Measurements from ENCODE around the gene MXRA8.

The MXRA8 gene

DNA sequence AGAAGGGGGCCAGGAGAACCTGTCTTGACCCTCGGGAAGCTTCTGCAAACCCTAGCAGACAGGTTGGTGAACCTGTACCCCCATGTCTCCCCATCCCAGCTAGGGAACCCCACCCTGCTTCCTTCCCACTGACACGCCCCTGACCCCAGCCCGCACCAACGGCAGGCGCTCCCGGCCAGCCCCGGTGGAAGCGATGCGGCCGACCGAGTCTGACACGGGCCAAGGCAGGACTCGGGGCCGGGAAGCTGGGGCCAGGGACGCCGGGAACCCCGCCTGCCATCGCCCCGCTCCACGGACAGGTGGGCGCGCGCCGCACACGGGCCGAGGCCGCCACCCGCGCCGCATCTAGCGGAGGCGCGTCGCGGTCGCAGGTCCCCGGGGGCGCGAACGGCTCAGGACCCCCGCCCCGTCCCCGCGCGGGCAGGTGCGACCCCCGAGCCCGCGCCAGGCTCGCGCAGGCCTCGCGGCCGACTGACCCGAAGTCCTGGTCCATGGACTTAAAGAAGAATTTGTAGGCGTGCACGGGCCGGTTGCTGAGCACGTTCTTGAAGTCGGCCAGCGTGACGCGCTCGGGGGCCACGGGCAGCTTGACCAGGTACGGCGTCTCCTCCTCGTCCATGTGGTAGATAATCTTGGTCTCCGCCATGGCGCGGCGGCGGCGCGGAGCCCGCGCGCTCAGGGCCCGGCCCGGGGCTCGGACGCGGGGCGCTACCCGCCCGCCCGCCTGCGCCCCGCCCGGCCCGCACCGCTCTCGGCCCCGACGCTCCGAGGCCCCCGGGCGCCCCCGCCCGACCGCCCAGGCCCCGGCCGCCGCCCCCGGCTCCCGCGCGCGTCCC, 9.7 kb downstream of the MXRA8 start:
- DNase-seq, result no peak

DNA sequence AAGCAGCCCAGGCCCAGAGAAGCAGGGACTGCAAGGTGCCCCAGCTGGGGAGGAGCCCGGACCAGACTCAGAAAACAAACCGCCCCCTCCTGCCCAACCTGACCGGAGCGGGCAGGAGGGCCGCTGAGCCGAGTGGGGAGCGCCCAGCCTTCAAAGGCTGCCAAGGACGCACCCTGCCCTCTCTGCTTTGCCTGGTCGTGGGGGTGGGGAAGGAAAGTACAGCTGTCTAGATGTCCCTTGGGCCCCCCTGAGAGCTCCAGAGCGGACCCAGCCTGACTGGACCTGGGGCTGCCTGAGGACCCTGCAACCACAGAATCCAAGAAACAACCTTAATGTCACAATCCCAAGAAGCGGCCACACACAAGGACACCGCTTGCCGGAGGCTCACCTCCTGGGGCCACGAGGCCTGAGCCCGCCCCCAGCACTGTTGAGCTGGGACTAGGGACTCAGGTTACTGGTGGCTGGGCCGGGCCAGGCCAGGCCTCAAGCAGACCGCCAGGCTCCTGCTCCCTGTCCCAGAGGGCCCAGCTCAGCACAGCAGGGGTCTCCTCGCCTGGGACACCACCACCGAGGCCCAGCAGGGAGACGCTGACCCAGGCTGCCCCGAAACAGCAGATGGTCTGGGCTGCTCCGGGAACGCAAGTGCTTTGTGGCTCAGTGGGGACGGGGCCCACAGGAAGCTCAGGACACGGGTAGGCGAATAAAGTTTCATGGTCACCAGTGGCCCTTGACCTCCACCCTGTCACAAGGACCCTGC, 10.5 kb downstream of the MXRA8 start:
- DNase-seq, result no peak

DNA sequence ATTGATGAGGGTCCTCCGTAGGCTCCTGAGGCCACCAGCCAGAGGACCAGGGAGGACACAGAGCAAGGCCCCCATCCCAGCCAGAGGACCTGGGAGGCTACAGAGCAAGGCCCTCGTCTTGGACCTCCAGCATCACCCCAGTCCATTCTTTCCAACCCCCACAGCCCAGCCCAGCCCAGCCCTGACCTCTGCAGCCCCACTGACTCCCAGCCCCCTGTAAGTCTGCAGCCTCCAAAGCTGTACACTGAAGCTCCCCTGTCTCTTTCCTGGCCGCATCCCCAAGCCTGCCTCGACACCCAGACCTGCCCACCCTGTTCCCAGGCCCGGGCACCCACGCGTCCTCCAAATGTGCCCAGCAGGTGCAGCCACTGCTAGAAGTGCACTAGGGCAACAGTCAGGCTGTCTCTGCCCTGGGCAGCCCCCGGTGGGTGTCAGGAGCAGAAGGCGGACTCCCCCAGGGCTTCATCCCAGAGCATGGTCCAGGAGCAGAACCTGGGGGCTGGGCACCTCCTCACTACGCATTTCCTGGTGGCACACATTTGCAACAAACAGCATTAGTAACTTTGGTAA, 11.2 kb downstream of the MXRA8 start:
- DNase-seq, result no peak

DNA sequence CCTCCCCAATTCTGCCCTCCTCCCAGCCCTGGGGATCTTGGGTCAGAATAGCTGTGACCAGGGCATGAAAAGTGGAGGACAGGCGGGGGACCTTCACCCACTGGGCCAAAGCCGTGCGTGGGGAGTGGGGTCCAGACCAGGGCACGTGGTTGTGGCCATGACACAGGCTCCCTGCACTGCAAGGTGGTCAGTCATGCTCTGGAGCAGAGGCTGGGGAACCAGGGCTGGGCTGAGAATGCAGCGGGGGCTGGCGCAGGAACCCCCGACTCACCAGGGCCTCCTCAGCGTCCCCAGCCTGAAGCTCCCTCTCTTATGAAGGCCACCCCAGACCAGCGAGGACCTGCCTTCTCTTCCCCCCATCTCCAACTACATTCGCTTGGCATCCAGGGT, 11.9 kb downstream of the MXRA8 start:
- no peak for DNase-seq

DNA sequence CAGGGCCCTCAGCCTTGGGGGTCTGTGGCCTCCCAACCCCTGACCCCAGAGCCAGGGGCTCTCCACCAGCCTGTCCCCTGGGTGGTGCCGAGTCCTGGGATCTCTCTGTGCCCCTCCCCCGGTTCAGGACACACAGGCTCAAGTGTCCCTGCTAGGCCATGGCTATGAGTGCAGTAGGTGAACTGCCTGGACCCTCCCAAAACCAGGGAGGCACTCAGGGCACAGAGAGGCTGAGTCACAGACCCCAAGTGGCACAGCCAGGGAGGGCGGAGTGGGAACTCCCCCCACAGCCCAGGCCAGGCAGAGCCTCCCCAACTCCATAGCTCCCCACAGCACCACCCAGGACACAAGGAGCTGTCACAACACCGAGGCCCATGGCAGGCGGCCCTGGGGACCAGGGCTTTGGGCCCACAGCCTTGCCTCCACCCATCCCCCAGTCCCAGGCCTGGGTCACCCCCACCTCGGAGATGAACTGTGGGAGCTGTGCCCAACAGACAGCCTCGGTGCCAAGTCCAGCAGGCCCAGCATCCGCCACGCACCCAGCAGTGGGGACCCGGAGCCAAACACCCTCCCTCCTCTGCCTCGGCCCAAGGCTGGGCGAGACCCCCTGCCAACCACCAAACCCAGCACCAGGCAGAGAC, 12.4 kb downstream of the MXRA8 start:
- no peak for DNase-seq

DNA sequence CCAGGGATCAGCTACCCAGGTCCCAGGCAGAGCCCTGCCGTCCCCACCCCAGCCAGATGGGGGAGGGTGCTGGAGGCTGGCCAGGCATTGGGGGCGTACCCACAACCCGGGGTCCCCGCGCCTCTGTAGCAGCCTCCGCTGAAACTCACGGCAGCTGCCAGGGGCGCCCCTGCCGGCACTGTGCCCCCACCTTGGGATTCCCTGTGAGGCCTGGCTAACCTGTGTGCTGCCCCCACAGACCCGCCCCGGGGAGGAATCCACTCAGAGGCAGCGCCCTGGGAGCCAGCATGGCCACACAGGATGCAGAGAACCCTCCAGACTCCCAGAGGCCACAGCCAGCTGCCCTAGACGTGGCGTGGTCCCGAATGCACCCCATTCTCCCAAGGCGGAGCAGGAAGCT, 13.0 kb downstream of the MXRA8 start:
- DNase-seq, result no peak

DNA sequence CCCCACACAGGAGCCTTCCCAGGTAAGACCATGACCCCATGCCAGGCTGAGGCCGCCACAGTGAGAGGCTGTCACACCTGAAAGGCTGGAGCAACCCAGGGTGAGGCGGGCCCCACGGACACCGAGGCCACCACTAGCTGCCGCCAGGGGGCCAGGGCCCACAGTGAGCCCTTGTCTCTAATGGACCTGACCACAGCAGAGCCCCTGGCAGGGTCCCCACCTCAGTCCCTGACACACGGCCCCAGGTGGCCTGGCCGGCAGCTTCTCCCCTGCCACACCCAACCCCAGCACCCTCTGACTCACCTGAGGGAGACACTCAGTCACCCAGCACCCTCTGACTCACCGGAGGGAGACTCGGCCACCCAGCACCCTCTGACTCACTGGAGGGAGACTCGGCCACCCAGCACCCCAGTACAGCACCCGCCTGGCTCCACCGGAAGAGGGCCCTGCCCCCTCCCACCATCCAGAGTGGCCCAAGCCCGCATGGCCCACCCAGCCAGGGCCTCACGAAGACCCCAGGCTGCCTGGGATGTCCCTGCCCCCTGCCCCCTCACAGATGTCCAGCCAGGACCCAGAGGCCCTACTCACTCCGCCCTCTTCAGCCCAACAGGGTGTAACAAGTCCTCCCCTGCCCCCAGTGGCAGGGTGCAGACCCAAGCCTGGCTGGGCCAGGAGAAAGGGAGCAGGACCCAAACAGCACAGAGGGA, 13.5 kb downstream of the MXRA8 start:
- DNase-seq, result peak; percentile 77

DNA sequence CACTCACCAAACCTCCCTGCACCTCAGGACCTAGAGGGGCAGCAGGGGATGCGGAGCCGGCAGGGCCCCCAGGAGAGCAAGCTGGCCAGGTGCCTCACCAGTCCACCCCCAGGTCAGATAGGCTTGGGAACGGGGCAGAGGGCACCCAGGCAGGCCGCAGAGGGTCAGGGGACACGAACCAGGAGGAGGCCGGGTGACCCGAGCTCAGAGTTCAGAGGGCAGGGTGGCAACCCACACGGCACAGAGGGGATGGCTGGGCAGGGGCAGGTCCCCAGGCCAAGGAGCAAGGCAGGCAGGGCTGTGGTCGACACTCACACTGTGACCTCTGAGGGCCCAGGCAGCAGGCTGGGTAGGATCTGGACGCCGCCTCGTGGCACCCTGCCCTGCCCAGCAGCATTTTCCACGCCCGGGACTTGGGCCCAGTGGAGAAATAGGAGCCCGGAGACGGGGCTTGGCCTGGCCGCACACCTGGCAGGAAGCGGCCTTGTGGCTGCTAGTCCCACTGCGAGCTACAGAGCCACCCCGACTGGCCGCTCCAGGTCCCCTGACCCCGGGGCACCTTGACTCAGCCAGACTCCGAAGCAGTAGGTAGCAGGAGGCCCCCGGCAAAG, 14.4 kb downstream of the MXRA8 start:
- no peak for DNase-seq

DNA sequence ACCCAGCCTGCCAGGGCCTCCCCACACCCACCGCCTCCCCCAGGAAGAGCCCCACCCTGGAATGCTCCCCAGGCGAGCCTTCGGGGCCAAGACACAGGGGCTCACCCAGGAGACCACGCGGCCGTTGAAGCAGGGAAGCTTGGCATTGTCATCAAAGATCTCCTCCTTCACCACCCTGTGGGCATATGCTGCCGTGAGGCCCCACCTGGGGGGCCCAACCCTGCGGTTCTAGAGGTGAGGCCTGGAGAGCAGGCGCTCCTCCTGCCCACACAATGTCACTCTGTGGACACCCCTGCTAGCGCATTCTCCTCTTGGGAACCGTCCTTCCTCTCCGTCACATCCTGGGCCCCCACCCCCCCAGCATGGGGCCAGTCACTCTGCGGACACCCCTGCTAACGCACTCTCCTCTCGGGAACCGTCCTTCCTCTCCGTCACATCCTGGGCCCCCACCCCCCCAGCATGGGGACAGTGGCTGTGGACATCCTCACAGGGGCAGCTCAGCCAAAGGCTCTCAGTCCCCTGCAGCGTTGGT, 15.7 kb downstream of the MXRA8 start:
- DNase-seq, result no peak

DNA sequence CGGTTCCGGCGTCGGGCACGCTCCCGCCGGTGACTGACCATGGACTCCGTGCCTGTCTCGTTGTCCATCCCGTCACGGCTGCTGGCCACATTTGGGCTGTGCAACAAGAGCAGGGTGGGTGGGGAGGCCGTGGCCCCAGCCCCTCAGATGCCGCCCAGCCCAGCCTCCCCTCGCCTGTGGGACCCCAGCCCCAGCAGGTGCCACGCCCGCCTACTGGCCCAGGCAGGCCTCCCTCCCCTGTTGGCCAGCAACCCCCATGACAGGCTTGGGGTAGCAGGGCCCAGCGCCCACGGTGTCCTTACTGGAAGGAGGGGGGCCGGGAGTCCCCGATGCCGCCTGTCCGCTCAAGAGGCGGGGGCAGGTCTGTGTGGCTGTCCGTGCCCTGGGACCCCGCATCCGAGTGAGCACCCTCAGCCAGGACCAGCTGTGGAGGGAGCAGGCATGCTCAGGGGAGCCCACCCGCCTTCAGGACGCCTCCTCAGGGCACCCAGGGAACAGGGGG, 16.2 kb downstream of the MXRA8 start:
- DNase-seq, result no peak

DNA sequence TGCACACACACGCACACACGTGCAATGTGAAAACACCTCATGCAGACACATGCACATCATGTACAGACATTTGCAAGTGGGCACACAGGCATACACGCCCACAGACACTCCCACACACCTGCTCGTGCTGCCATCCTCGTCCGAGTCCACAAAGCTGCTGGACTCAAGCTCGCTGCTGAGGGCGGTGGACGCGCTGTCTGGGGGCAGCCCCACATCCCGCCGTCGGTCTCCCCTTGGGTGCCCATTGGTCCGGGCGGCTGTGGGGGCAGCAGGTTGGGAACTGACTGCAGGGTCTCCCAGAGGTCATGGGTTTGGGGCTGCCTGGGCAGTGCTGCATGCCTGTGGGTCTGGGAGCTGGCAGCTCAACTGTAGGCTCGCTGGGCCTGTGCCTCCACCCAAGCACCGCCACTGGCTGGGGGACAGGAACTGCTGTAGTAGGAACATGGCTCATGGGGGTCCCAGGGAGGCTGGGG, 16.8 kb downstream of the MXRA8 start:
- no peak for DNase-seq

DNA sequence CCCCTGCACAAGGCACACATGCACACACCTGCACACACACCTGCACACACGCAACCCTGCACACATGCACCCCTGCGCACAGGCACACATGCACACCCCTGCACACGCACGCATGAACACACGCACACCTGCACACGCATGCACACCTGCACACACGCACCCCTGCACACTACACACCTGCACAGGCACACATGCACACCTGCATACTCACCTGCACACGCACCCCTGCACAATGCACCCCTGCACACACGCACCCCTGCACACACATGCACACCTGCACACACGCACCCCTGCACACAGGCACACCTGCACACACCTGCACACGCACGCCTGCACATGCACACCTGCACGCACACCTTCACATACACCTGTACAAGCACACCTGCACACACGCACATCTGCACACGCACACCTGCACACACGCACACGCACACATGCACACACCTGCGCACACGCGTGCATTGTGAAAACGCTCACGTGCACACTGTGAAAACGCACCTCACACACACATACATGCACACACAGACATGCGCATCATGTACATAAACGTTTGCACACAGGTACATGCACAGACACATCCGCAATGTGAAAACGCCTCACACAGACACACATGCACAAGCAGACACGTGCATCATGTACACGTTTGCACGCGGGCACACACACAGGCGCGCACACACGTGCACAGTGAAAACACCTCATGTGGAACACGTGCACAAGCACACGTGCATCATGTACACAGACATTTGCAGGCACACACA, 17.4 kb downstream of the MXRA8 start:
- DNase-seq, result no peak

DNA sequence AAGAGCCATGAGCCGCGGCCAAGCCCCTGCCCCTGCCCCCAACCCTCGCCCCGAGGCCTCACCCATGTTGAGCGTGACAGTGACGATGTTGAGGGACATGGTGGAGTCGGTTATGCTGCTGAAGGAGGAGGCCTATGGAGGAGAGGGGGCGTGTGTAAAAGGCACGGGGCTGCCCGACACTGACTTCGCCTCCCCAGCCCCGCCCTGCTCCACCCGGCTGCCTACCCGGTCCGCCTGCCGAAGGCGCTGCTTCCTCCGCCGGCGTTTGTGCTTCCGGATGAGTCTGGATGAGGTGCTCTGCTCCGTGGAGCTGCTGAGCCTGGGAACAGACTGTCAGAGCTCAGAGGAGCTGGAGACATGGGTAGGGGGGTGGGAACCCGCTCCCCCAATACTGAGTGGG, 18.2 kb downstream of the MXRA8 start:
- no peak for DNase-seq

DNA sequence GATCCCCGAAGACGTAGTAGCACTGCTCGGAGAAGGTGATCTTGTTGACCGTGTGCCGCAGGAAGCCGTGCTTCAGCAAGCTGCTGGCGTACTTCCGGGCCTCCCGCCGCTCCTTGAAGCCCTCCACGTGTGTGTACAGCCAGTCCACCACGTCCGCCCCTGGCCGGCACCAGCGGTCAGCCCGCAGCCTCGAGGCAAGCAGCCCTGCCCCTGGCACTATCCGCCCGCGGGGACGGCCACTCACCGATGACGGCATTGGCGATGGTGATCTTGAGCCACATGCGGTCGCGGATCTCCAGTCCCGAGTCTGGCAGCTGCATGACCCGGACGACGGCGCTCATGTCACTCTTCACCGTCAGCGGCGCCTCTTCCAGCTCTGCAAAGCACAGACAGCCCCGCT, 20.1 kb downstream of the MXRA8 start:
- DNase-seq, result no peak

DNA sequence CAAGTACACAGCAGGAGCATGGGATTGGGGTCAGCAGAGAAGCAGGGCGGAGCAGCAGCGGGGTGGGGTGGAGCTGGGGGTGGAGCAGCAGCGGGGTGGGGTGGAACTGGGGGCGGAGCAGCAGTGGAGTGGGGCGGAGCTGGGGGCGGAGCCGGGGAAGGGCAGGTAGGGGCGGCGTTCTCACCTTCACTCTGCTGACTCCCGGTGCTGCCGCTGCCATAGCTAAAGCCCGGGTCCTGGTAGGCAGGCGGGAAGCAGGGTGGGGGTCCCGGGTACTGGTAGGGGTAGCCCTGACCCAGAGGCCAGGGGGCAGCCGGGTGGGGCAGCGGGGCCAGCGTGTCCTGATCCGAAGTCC, 20.6 kb downstream of the MXRA8 start:
- peak; percentile 55 for DNase-seq

DNA sequence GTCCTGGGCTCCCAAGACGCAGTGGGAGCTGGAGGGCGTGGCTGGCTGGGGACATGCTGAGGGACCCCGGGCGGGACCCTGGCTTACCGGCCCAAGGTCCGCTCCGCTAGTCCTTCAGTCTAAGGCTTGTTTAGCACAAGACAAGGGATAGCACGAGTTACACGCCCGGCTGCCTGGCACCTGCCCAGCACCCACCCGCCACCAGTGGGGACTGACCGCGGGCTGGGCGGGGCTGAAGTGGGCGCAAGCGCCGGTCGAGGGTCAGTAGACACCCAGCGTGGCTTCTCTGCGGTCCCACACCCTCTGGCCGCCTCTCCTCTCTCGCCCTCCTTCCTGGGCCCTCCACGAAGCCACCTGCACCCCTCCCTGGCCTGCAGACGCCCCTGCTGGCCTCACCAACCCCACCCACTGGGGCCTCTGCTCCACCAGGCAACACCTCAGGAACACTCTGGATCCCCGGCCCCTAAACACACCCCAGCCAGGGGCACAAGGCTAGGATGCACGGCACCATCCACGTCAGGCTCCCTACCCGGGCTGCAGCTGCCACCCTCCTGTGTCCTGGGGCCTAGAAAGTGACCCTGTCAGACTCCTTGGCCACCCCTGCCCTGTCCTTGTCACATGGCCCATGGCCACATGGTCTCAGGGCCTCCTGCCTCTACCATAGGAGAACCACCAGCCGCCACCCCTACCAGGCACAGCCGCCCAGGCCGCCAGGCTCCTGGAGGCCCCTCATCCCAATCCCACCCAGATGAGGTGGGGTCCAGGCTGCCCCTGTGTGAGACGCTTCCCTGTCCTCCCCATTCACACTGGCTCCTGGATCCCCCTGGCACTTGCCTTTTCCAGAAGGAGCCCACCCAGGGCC, 21.2 kb downstream of the MXRA8 start:
- DNase-seq, result no peak

DNA sequence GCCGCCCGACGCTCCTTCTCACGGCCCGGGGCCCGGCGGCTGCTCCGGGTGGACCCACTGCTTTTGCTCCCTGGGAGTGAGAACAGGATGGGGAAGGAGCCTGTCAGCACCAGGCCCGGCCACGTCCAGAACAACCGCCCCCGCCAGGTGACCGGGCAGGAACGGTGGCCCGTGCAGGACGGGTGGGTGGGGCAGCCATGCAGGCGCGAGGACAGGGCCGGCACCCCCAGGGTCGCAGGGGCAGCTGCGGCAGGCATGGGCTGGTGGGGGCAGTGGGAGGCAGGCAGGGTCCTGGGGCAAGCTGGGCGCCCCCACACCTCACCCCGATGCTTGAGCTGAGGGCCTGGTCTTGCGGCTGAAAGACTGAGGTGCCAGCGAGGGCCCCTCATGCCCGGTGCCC, 21.9 kb downstream of the MXRA8 start:
- DNase-seq, result no peak

DNA sequence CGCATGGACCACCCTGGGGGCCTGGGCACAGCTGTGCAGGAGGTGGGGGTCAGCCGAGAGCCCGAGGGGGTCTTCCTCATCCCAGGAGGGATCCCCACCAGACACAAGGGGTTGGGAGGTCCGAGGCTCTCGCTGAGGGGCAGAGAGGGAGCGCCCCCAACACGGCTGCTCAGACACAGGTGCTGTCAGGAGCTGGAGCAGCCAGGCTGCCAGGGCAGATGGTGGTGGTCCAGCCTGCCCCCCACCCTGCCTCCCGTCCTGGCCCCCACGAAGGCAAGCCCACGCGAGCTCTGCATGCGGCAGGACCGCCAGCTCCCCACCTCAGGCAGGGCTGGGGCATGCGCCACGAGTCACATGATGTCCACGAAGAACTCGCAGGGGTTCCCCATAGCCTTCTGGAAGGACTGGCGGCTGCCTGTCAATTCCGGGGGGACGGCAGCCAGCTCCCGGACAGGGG, 22.5 kb downstream of the MXRA8 start:
- DNase-seq, result no peak

DNA sequence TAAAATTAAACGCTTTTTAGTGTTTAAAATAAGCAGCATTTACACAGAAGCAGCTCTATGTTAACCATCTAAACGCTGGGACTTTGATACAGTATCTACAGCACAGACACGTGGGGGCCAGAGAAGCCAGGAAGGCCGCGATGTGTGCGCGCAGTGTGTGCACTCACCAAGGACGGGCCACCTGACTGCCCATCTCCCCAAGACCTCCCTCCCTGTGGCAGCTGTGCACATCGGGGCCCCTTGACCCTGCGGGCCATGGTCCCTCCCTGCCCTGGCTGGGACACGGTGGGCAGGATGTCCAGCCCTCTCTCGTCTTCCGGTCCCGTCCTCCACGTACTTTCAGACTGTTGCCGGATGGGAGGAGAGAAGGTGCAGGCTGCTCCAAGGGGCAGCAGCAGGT, 23.1 kb downstream of the MXRA8 start:
- DNase-seq, result no peak

DNA sequence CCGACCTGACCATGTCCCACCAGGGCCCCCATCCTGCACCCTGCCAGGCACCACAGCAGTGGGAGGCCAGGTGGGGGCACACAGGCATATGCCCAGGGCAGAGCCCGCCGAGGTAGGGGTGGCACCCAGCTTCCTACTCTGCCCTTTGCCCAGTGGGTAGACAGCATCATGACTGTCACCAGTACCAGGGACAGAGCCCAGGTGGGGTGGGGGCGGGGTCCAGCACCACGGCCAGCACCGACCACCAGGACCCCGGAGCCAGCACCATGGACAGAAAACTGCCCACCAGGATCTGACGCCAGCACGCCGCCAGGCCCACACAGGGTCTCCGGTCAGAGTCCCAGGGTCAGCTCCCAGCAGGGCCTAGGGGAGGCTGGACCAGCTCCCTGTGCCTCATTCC, 23.5 kb downstream of the MXRA8 start:
- DNase-seq, result no peak

All from stimulated activated CD4-positive, alpha-beta T cell treated with anti-CD3 and anti-CD28 coated beads, Interleukin-15, amount 100 ng/mL, for 24 hours (primary cell).